ENCODE measurements around the gene MBD5. TPM values are rescaled to one million over a fixed set of nuclear protein-coding genes. Genes with fewer than 3 reads are reported as not detected.

The MBD5 gene
- total and polyA plus RNA-seq, 2 of the 4 experiments (the other 2 are of a cell fraction) = 9.8 to 14.2 TPM

DNA sequence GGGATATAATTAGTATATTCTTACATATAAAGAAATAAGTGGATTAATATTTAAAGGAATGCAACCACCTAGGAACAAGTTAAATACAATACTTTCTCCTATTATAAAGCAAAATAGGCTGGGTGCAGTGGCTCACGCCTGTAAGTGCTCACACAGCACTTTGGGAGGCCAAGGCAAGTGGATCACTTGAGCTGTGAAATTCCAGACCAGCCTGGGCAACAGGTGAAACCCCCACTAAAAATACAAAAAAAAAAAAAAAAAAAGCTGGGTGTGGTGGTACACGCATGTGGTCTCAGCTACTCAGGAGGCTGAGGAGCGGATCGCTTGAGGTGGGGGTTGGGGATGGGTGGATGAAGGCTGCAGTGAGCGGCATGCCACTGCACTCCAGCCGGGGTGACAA, 337.5 kb downstream of the MBD5 start:
- H3K4me3 ChIP-seq (ENCODE audit: insufficient read depth, low read depth, low read length) = no peak overlapping the region
- no peak overlapping the region for H2BK15ac ChIP-seq (ENCODE audit: low read depth, low read length)
- DNase-seq (no peak), ATAC-seq (ENCODE audit: low read depth) (no peak)
- no peak overlapping the region for H2AK5ac ChIP-seq (ENCODE audit: low read depth, low read length)
- WGBS, 2 experiments (ENCODE audit: extremely low coverage in 2 of 2, insufficient read length in 1 of 2) = no CpG with 5 or more reads among the region's 6 CpGs
- peaks cover 0 to 4% of the 10 kb centered on the region in 2 experiments; a peak in 2 of 4 replicates for H3K79me1 ChIP-seq (ENCODE audit: low read depth in 1 of 2, low read length in 2 of 2)
- H4K8ac ChIP-seq (ENCODE audit: low read depth in 2 of 2, low read length in 2 of 2) = no peak overlapping the region
- H4K91ac ChIP-seq (ENCODE audit: insufficient read depth, low read depth, low read length) = no peak overlapping the region
- H3K4me2 ChIP-seq (ENCODE audit: low read depth, low read length) = no peak overlapping the region
- no peak overlapping the region for H3K14ac ChIP-seq (replicated peaks; ENCODE audit: low read depth, low read length)
- no peak overlapping the region for H3K27ac ChIP-seq (ENCODE audit: insufficient read depth, low read length)
- no TSS peak for BruUV-seq (replicated peaks)
- no peak for TF ChIP-seq MAZ (IDR thresholded peaks at IDR 0.05; ENCODE audit: borderline replicate concordance, low read depth, low read length)
- no peak for TF ChIP-seq MAFK (IDR thresholded peaks at IDR 0.05; ENCODE audit: low read depth, low read length)
- TF ChIP-seq, protein P1, sequence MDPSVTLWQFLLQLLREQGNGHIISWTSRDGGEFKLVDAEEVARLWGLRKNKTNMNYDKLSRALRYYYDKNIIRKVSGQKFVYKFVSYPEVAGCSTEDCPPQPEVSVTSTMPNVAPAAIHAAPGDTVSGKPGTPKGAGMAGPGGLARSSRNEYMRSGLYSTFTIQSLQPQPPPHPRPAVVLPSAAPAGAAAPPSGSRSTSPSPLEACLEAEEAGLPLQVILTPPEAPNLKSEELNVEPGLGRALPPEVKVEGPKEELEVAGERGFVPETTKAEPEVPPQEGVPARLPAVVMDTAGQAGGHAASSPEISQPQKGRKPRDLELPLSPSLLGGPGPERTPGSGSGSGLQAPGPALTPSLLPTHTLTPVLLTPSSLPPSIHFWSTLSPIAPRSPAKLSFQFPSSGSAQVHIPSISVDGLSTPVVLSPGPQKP (IDR thresholded peaks at IDR 0.05; ENCODE audit: borderline replicate concordance, low read depth, low read length) = no peak
- no peak for TF ChIP-seq BHLHE40 (IDR thresholded peaks at IDR 0.05; ENCODE audit: low read depth, low read length)
- no peak for TF ChIP-seq CEBPB (IDR thresholded peaks at IDR 0.05; ENCODE audit: low read depth, low read length)
- TF ChIP-seq NFE2L2 (IDR thresholded peaks at IDR 0.05; ENCODE audit: low read depth, low read length) = no peak
- H3K36me3 ChIP-seq (ENCODE audit: control insufficient read depth, insufficient read depth, low read length) = no peaks in the 10 kb centered on the region
- intact Hi-C loops (cut with micrococcal nuclease) = loop anchor here (10.0 kb wide), 1 partner anchor 364 kb away; no protein-coding TSS in a partner anchor
- H2BK20ac ChIP-seq (ENCODE audit: low read depth, low read length) = no peak overlapping the region
- H3K9ac ChIP-seq (ENCODE audit: low read depth, low read length) = no peak overlapping the region
- H3K9me3 ChIP-seq (ENCODE audit: control insufficient read depth, insufficient read depth, low read length) = no peaks in the 10 kb centered on the region
- peaks cover 2% of the 10 kb centered on the region; the same call in 1 of the 2 replicates for H3K4me1 ChIP-seq (ENCODE audit: control insufficient read depth, insufficient read depth, low read length)
- no peak overlapping the region for H3K4ac ChIP-seq (ENCODE audit: low read depth, low read length)
- H2AFZ ChIP-seq (replicated peaks; ENCODE audit: low read length, poor library complexity) = no peak overlapping the region
- POLR2A ChIA-PET (ENCODE audit: unreplicated experiment) = no interaction called here
- H4K5ac ChIP-seq (ENCODE audit: low read depth, low read length) = no peak overlapping the region
- in situ Hi-C loops (cut with MboI; ENCODE audit: low sequenced_read_pairs) = no loop called here
- no peaks in the 10 kb centered on the region for H4K20me1 ChIP-seq (ENCODE audit: insufficient read depth, low read length)
- H3K18ac ChIP-seq (ENCODE audit: low read depth, low read length) = no peak overlapping the region
- H3K27me3 ChIP-seq (ENCODE audit: control insufficient read depth, insufficient read depth, low read length) = no peaks in the 10 kb centered on the region
- H2BK120ac ChIP-seq (ENCODE audit: low read depth, low read length) = no peak overlapping the region
- no peak overlapping the region for H2BK5ac ChIP-seq (ENCODE audit: low read depth, low read length, poor library complexity, severe bottlenecking)
- no peak overlapping the region for H2AK9ac ChIP-seq (replicated peaks; ENCODE audit: low read depth, low read length, poor library complexity)
- no peak overlapping the region for H3K23ac ChIP-seq (ENCODE audit: low read depth, low read length)
- dilution Hi-C loops (cut with HindIII; ENCODE audit: low sequenced_read_pairs, unreplicated experiment) = no loop called here
- CTCF ChIA-PET = interaction anchor here (0.7 kb wide), 1 partner anchor 15 kb away, joined by 3 read pairs; no protein-coding TSS in a partner anchor
- H3K56ac ChIP-seq (ENCODE audit: extremely low read depth, insufficient read depth, low read length) = no peak overlapping the region
- no peaks in the 10 kb centered on the region for H3K9me1 ChIP-seq (ENCODE audit: insufficient read depth, low read length)

Data from IMR-90 (cell line).